ENCODE results near the gene AGO1.

AGO1 gene

GRCh38 chr1:35924838-35925237, 41.8 kb downstream of the AGO1 start:
- TF ChIP-seq, protein P1, sequence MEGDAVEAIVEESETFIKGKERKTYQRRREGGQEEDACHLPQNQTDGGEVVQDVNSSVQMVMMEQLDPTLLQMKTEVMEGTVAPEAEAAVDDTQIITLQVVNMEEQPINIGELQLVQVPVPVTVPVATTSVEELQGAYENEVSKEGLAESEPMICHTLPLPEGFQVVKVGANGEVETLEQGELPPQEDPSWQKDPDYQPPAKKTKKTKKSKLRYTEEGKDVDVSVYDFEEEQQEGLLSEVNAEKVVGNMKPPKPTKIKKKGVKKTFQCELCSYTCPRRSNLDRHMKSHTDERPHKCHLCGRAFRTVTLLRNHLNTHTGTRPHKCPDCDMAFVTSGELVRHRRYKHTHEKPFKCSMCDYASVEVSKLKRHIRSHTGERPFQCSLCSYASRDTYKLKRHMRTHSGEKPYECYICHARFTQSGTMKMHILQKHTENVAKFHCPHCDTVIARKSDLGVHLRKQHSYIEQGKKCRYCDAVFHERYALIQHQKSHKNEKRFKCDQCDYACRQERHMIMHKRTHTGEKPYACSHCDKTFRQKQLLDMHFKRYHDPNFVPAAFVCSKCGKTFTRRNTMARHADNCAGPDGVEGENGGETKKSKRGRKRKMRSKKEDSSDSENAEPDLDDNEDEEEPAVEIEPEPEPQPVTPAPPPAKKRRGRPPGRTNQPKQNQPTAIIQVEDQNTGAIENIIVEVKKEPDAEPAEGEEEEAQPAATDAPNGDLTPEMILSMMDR (IDR thresholded peaks at IDR 0.05; ENCODE audit: low read depth, low read length) = no peak
- no peak overlapping the region for H3K4me3 ChIP-seq (ENCODE audit: low read depth, low read length)

GRCh38 chr1:35925741-35926140, 42.7 kb downstream of the AGO1 start:
- no peak overlapping the region for H3K4me3 ChIP-seq (ENCODE audit: low read depth, low read length)
- TF ChIP-seq, protein P1 (IDR thresholded peaks at IDR 0.05; ENCODE audit: low read depth, low read length) = no peak

DNA sequence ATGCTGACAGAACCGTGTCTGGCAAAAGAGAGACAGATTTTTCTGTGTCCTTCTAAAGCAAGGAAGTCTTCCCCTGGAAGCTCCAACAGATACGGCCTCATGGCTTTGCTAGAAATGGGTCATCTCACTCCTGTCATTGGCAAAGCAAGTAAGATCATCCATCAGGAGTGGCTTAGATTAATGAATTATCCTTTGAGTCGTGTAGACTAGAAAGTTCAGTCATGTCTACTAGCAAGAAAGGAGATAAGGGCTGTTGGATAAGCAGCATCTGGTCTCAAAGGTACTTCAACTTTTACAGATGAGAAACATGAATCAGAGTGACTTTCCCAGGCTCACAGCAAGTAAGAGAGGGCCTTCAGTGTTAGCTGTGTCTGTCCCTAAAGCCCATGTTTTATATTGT, 44.5 kb downstream of the AGO1 start:
- TF ChIP-seq, protein P1 (IDR thresholded peaks at IDR 0.05; ENCODE audit: low read depth, low read length) = no peak
- no peak overlapping the region for H3K4me3 ChIP-seq (ENCODE audit: low read depth, low read length)

- peak overlapping the region; percentile 94 for H3K4me3 ChIP-seq (ENCODE audit: low read depth, low read length)
- TF ChIP-seq, protein P1 (IDR thresholded peaks at IDR 0.05; ENCODE audit: low read depth, low read length) = no peak
These were observed 47.0 kb downstream of the AGO1 start for GRCh38 chr1:35929730-35930592.

- peak within 1 kb of the TSS; percentile 94 for H3K4me3 ChIP-seq (ENCODE audit: low read depth, low read length)
- TF ChIP-seq, protein P1 (IDR thresholded peaks at IDR 0.05; ENCODE audit: low read depth, low read length) = no peak
These were observed 47.8 kb downstream of the AGO1 start, which contains the start of gene AGO3 for GRCh38 chr1:35930593-35931445. Gene AGO3 (plus strand): TSS chr1:35931105. CDS start chr1:35931427, 322 bp downstream.

- TF ChIP-seq, protein P1 (IDR thresholded peaks at IDR 0.05; ENCODE audit: low read depth, low read length) = no peak
- H3K4me3 ChIP-seq (ENCODE audit: low read depth, low read length) = peak overlapping the region; percentile 94
These were observed 48.6 kb downstream of the AGO1 start for GRCh38 chr1:35931446-35932157.
